Liver (tissue), 9 donors: ENCODE results near the gene C16orf89. TPM values are rescaled to one million over a fixed set of nuclear protein-coding genes. Genes with fewer than 3 reads are reported as not detected.

ENCODE experiments used
- DNase-seq: peaks from one replicate; pipeline ENCODE4 v3.0.0-alpha.2; 2017; ENCODE audit warnings: low spot score
- H3K27ac ChIP-seq, 2 donors: one replicate each; pipeline ENCODE4 v1.7.0; 2013; ENCODE audit warnings: inconsistent platforms in 2 of 2, low read length in 2 of 2, control low read depth in 1 of 2, low read depth in 1 of 2, mild to moderate bottlenecking in 1 of 2
- H3K27me3 ChIP-seq, 4 donors: one replicate each; pipeline versions ENCODE4 v1.6.1 to v1.7.0; 2013; ENCODE audit warnings: low read length in 3 of 4, inconsistent platforms in 1 of 4, mild to moderate bottlenecking in 1 of 4, moderate library complexity in 1 of 4; ENCODE audit not compliant: control insufficient read depth in 4 of 4, insufficient read depth in 4 of 4
- H3K36me3 ChIP-seq, 4 donors: one replicate each; pipeline versions ENCODE4 v1.6.1 to v1.7.0; 2013; ENCODE audit warnings: low read length in 3 of 4, mild to moderate bottlenecking in 3 of 4, low read depth in 1 of 4, moderate library complexity in 1 of 4; ENCODE audit not compliant: control insufficient read depth in 4 of 4, insufficient read depth in 3 of 4
- H3K4me1 ChIP-seq, 4 donors: one replicate each; pipeline versions ENCODE4 v1.6.1 to v1.7.0; 2013; ENCODE audit warnings: low read length in 3 of 4, mild to moderate bottlenecking in 3 of 4, moderate library complexity in 1 of 4; ENCODE audit not compliant: control insufficient read depth in 4 of 4, insufficient read depth in 4 of 4
- H3K4me3 ChIP-seq, 3 donors: one replicate each; pipeline versions ENCODE4 v1.6.1 to v1.7.0; 2013; ENCODE audit warnings: low read length in 3 of 3, control low read depth in 1 of 3, low read depth in 1 of 3, mild to moderate bottlenecking in 1 of 3
- H3K9ac ChIP-seq, 2 donors: one replicate each; pipeline ENCODE4 v1.7.0; 2013; ENCODE audit warnings: low read length in 2 of 2, mild to moderate bottlenecking in 2 of 2, moderate library complexity in 2 of 2, control low read depth in 1 of 2, low read depth in 1 of 2
- H3K9me3 ChIP-seq, 4 donors: one replicate each; pipeline versions ENCODE4 v1.6.1 to v1.7.0; 2013; ENCODE audit warnings: low read length in 3 of 4; ENCODE audit not compliant: control insufficient read depth in 4 of 4
- ATF3 ChIP-seq: IDR thresholded peaks from 2 replicates; pipeline ENCODE4 v1.6.1; 2016; ENCODE audit warnings: antibody characterized with exemption
- CTCF ChIP-seq: fragments of 150-350 bp; IDR thresholded peaks from 2 replicates; pipeline ENCODE4 v1.5.1; 2017; ENCODE audit warnings: improper control_type of control experiment, low read depth, low read length; ENCODE audit not compliant: missing input control
- EGR1 ChIP-seq, 2 donors: IDR thresholded peaks; 2 replicates each; pipeline ENCODE4 v1.6.1; 2016 to 2018; ENCODE audit warnings: antibody characterized with exemption in 2 of 2, low read depth in 2 of 2
- FOXA1 ChIP-seq: IDR thresholded peaks from 2 replicates; pipeline ENCODE4 v1.6.1; 2016; ENCODE audit warnings: antibody characterized with exemption
- FOXA2 ChIP-seq: IDR thresholded peaks from 2 replicates; pipeline ENCODE4 v1.6.1; 2016; ENCODE audit warnings: antibody characterized with exemption
- HNF4G ChIP-seq: IDR thresholded peaks from 2 replicates; pipeline ENCODE4 v1.6.1; 2016; ENCODE audit warnings: antibody characterized with exemption
- JUND ChIP-seq, 2 donors: IDR thresholded peaks; 2 replicates each; pipeline ENCODE4 v1.6.1; 2016; ENCODE audit warnings: antibody characterized with exemption in 2 of 2
- MAX ChIP-seq: IDR thresholded peaks from 2 replicates; pipeline ENCODE4 v1.6.1; 2016; ENCODE audit warnings: antibody characterized with exemption
- NR2F2 ChIP-seq: IDR thresholded peaks from 2 replicates; pipeline ENCODE4 v1.6.1; 2016; ENCODE audit warnings: antibody characterized with exemption
- RAD21 ChIP-seq, 2 donors: IDR thresholded peaks; 2 replicates each; pipeline ENCODE4 v1.6.1; 2016; ENCODE audit warnings: antibody characterized with exemption in 2 of 2, mild to moderate bottlenecking in 2 of 2
- REST ChIP-seq: IDR thresholded peaks from 2 replicates; pipeline ENCODE4 v1.6.1; 2016; ENCODE audit warnings: antibody characterized with exemption, mild to moderate bottlenecking
- RXRA ChIP-seq, 2 donors: IDR thresholded peaks; 2 replicates each; pipeline ENCODE4 v1.6.1; 2017 to 2018; ENCODE audit warnings: antibody characterized with exemption in 2 of 2, mild to moderate bottlenecking in 1 of 2
- SP1 ChIP-seq: IDR thresholded peaks from 2 replicates; pipeline ENCODE4 v1.6.1; 2018; ENCODE audit warnings: antibody characterized with exemption, mild to moderate bottlenecking
- TAF1 ChIP-seq: conservative IDR thresholded peaks from 2 replicates; pipeline ENCODE4 v1.6.1; 2016; ENCODE audit warnings: antibody characterized with exemption, mild to moderate bottlenecking
- ZBTB33 ChIP-seq: IDR thresholded peaks from 2 replicates; pipeline ENCODE4 v1.6.1; 2016; ENCODE audit warnings: antibody characterized with exemption
- WGBS: extraction: QIAGEN DNeasy Blood & Tissue Kit; methylation state at CpG from one replicate; pipeline ENCODE4 v1.1.7; 2013; 5-methylcytosine and 5-hydroxymethylcytosine counted together
- polyA plus RNA-seq, 2 donors: library from polyadenylated mRNA; stranded (reverse) in 1 of 2; unstranded in 1 of 2; fragments of 200-250 nt in 1 of 2; fragments of >200 nt in 1 of 2; fragmentation: Nextera tagmentation in 1 of 2; extraction: Ambion mirVana in 1 of 2; gene quantifications; one replicate each; pipeline versions ENCODE4 v1.2.1 to v1.2.3, GENCODE V29; 2013 to 2015
- total RNA-seq, 2 donors: library from RNA; depleted of rRNA; stranded (reverse); fragments of >200 nt; gene quantifications; one replicate each; pipeline ENCODE4 v1.2.3, GENCODE V29; 2014
- donor health status: healthy.
- donor health status: healthy.
- donor health status: healthy.
- donor health status: healthy.
- donor health status: healthy.

Gene C16orf89
- total and polyA plus RNA-seq, 4 donors = 0.25 to 0.61 TPM; not detected in 2

- 74% methylated on average over 8 of the region's 8 CpGs for WGBS
- DNase-seq = no peak
Measured at GRCh38 chr16:5065326-5065725, 430 bp downstream of the C16orf89 start.

More at GRCh38 chr16:5065326-5065725, 430 bp downstream of the C16orf89 start:
- no peak overlapping the region for H3K9ac ChIP-seq
- TF ChIP-seq RAD21 (IDR thresholded peaks at IDR 0.05) = no peak
- no peak for TF ChIP-seq MAX
- no peak for TF ChIP-seq FOXA2
- TF ChIP-seq ZBTB33 = no peak
- TF ChIP-seq REST = no peak
- no peak for TF ChIP-seq CTCF
- TF ChIP-seq TAF1 = no peak
- TF ChIP-seq RXRA (IDR thresholded peaks at IDR 0.05) = no peak
- TF ChIP-seq FOXA1 = no peak
- no peak for TF ChIP-seq HNF4G
- TF ChIP-seq SP1 = no peak
- no peak for TF ChIP-seq NR2F2
- no peak for TF ChIP-seq EGR1 (IDR thresholded peaks at IDR 0.05; ENCODE audit: low read depth in 2 of 2)
- TF ChIP-seq ATF3 = no peak
- TF ChIP-seq JUND (IDR thresholded peaks at IDR 0.05) = no peak
- H3K27ac ChIP-seq = no peak overlapping the region
- no peak overlapping the region for H3K4me3 ChIP-seq
- no peaks in the 10 kb centered on the region for H3K27me3 ChIP-seq
- H3K36me3 ChIP-seq = no peaks in the 10 kb centered on the region
- H3K9me3 ChIP-seq = no peaks in the 10 kb centered on the region
- H3K4me1 ChIP-seq = no peaks in the 10 kb centered on the region
